Activated CD4-positive, CD25-positive, alpha-beta regulatory T cell treated with anti-CD3 and anti-CD28 coated beads, Interleukin-2, amount 50 U/mL, for 16 hours (primary cell): Measurements from ENCODE around the gene MICU1.
"Not testable (repeated sequence)": the region's sequence is repeated elsewhere in the genome, so short reads cannot be mapped to it uniquely, and the experiment has no call there.

Experiments used
- DNase-seq: peaks from one replicate; pipeline ENCODE4 v3.0.0-alpha.2; 2020; ENCODE audit warnings: low read depth, low spot score

Gene MICU1

GRCh38 chr10:72349438-72349837 lies 276.4 kb downstream of the MICU1 start:
- DNase-seq: no peak

- DNase-seq: no peak
These were observed 277.6 kb downstream of the MICU1 start for GRCh38 chr10:72348282-72348681.

GRCh38 chr10:72346117-72346516 lies 279.8 kb downstream of the MICU1 start:
- not testable (repeated sequence) for DNase-seq

GRCh38 chr10:72344932-72345331 lies 280.9 kb downstream of the MICU1 start:
- DNase-seq: no peak

- DNase-seq: no peak
These were observed 283.0 kb downstream of the MICU1 start for GRCh38 chr10:72342911-72343310.

GRCh38 chr10:72340510-72341261 lies 285.2 kb downstream of the MICU1 start:
- DNase-seq: peak; percentile 55

GRCh38 chr10:72338180-72338579 lies 287.7 kb downstream of the MICU1 start:
- no peak for DNase-seq

- no peak for DNase-seq
These were observed 288.2 kb downstream of the MICU1 start for GRCh38 chr10:72337722-72338121.

GRCh38 chr10:72337039-72337629 lies 288.7 kb downstream of the MICU1 start:
- no peak for DNase-seq

GRCh38 chr10:72336259-72337038 lies 289.4 kb downstream of the MICU1 start:
- no peak for DNase-seq

GRCh38 chr10:72335394-72336258 lies 290.3 kb downstream of the MICU1 start:
- DNase-seq: no peak

- peak; percentile 64 for DNase-seq
These were observed 291.0 kb downstream of the MICU1 start for GRCh38 chr10:72334825-72335393.

GRCh38 chr10:72334196-72334824 lies 291.6 kb downstream of the MICU1 start:
- no peak for DNase-seq

- DNase-seq: no peak
These were observed 292.5 kb downstream of the MICU1 start for GRCh38 chr10:72333112-72334015.

GRCh38 chr10:72332423-72333111 lies 293.3 kb downstream of the MICU1 start:
- no peak for DNase-seq

- DNase-seq: peak; percentile 76
These were observed 294.1 kb downstream of the MICU1 start for GRCh38 chr10:72331575-72332422.

GRCh38 chr10:72330069-72330426 lies 295.8 kb downstream of the MICU1 start:
- DNase-seq: no peak
